HG02884 (cell line): ENCODE data around the gene IQCN.

Experiments
- ATAC-seq: cut with Tn5 transposase; IDR thresholded peaks from one replicate; pipeline ENCODE4 v1.9.1; 2021; ENCODE audit warnings: mild to moderate bottlenecking, moderate library complexity; ENCODE audit not compliant: unreplicated experiment

The IQCN gene

GRCh38 chr19:18274219-18274780, at the start of gene IQCN:
Gene IQCN (minus strand): TSS chr19:18274452. CDS start chr19:18269478, 4,974 bp downstream.
- no peak for ATAC-seq

GRCh38 chr19:18322759-18323460, 48.7 kb upstream of the IQCN start, which contains the start of gene LSM4:
Gene LSM4 (minus strand): TSS chr19:18323076. CDS start chr19:18323020, 56 bp downstream.
- ATAC-seq = peak; percentile 87

- no peak for ATAC-seq
These were observed 48.1 kb upstream of the IQCN start for GRCh38 chr19:18322318-18322758.

GRCh38 chr19:18321734-18322102, 47.5 kb upstream of the IQCN start:
- no peak for ATAC-seq

GRCh38 chr19:18320865-18321733, 46.8 kb upstream of the IQCN start:
- no peak for ATAC-seq

GRCh38 chr19:18319591-18320135, 45.4 kb upstream of the IQCN start:
- no peak for ATAC-seq

- ATAC-seq = no peak
These were observed 43.9 kb upstream of the IQCN start for GRCh38 chr19:18317961-18318800.

GRCh38 chr19:18313398-18313797, 39.1 kb upstream of the IQCN start:
- ATAC-seq = no peak

- ATAC-seq = no peak
These were observed 37.9 kb upstream of the IQCN start for GRCh38 chr19:18312092-18312534.

- ATAC-seq = no peak
These were observed 37.3 kb upstream of the IQCN start for GRCh38 chr19:18311502-18312091.

- ATAC-seq = no peak
These were observed 36.7 kb upstream of the IQCN start for GRCh38 chr19:18310966-18311365.

GRCh38 chr19:18310118-18310909, 36.1 kb upstream of the IQCN start:
- no peak for ATAC-seq

- ATAC-seq = no peak
These were observed 35.3 kb upstream of the IQCN start for GRCh38 chr19:18309525-18310064.

GRCh38 chr19:18308948-18309325, 34.7 kb upstream of the IQCN start:
- no peak for ATAC-seq

GRCh38 chr19:18308051-18308947, 34.0 kb upstream of the IQCN start:
- no peak for ATAC-seq

- no peak for ATAC-seq
These were observed 33.0 kb upstream of the IQCN start for GRCh38 chr19:18307271-18307681.

- no peak for ATAC-seq
These were observed 32.6 kb upstream of the IQCN start for GRCh38 chr19:18306888-18307260.
